Fibroblast of mammary gland (primary cell): ENCODE results near the gene S1PR3.

Source experiments
- DNase-seq: peaks from one replicate; pipeline ENCODE4 v3.0.0-alpha.2; 2010; ENCODE audit warnings: low read depth
- H3K4me3 ChIP-seq: 2 replicates; pipeline ENCODE4 v1.5.1; 2011; ENCODE audit warnings: low read depth, mild to moderate bottlenecking, low read length, moderate library complexity; ENCODE audit not compliant: control insufficient read depth
- TF ChIP-seq, protein P1 (sequence below): conservative IDR thresholded peaks from 2 replicates; pipeline ENCODE4 v1.5.1; 2011; ENCODE audit warnings: low read depth, low read length, inconsistent platforms; ENCODE audit not compliant: control insufficient read depth, insufficient read depth

Gene S1PR3

GRCh38 chr9:88990041-88990728 is 1.1 kb upstream of the S1PR3 start:
- TF ChIP-seq, protein P1, sequence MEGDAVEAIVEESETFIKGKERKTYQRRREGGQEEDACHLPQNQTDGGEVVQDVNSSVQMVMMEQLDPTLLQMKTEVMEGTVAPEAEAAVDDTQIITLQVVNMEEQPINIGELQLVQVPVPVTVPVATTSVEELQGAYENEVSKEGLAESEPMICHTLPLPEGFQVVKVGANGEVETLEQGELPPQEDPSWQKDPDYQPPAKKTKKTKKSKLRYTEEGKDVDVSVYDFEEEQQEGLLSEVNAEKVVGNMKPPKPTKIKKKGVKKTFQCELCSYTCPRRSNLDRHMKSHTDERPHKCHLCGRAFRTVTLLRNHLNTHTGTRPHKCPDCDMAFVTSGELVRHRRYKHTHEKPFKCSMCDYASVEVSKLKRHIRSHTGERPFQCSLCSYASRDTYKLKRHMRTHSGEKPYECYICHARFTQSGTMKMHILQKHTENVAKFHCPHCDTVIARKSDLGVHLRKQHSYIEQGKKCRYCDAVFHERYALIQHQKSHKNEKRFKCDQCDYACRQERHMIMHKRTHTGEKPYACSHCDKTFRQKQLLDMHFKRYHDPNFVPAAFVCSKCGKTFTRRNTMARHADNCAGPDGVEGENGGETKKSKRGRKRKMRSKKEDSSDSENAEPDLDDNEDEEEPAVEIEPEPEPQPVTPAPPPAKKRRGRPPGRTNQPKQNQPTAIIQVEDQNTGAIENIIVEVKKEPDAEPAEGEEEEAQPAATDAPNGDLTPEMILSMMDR, result no peak
- DNase-seq, result no peak
- H3K4me3 ChIP-seq, result no peak overlapping the region

DNA sequence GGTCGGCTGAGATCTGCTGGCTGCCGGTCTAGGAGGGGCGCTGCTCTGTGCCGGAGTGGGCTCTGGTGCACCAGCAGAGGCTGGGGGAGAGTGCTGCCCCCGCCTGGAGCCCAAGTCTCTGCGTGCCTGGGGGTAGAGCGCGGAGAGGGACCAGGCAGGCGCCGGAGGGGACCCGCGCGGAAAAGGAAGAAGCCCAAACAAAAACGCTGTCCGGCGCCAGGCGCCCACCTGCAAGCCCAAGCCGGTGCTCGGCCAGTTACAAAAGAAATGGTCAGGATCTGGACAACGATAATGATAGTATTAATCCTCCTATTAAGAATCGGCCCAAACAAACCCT is 571 bp upstream of the S1PR3 start:
- TF ChIP-seq, protein P1, result no peak

DNA sequence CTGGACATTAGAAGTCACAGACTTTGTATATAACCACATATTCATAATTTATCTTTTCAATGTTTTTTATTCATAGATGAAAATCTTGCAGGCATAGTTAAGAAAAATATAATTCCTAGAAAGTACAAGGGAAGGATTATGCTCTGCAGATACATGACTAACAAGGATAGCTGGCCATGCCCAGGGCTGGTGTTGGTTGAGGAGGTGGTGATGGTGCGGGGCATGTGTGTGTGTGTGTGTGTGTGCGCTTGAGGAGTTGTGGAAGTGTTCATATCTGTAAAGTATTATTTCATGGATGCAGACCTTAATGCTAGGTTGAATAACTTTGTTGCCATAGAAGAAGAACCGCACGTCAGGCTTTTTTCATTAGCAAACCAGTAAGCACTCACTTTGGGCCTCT is 1.3 kb downstream of the S1PR3 start:
- TF ChIP-seq, protein P1, result no peak
- peak overlapping the region; percentile 97 for H3K4me3 ChIP-seq
- DNase-seq, result peak; percentile 54

More for the DNA sequence above, 571 bp upstream of the S1PR3 start:
- H3K4me3 ChIP-seq, result peak overlapping the region; percentile 97
- DNase-seq, result no peak

- no peak for DNase-seq
- peak overlapping the region; percentile 97 for H3K4me3 ChIP-seq
- TF ChIP-seq, protein P1, result no peak
Measured at GRCh38 chr9:88993327-88993726, 2.1 kb downstream of the S1PR3 start.

DNA sequence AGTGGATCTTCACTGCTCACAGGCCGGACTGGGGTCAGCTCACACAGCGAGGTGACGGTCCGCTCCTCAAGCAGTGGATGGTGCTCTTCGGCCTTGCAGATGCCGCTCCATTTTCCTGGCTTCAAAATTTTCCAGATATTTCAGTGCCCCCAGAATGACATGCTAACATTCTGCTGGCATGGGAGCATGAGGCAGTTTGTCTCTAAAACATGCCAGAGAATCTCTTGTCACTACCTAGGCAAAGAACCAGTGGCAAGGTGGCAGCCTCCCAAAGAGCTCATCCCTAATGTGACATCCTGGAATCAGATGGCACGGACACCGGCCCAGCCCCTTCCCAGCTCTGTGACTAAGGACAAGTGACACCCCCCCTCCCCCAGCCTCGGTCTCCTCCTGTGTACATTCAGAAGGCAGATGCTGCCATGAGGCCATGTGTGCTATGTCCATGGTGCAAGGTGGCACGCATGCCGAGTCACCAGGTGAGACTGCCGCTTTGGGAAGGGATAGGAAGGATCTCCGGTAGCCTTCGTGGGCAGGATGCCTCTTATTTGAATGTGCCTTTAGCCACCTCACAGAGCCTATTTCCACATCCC is 2.7 kb downstream of the S1PR3 start:
- DNase-seq, result no peak
- TF ChIP-seq, protein P1, result no peak
- H3K4me3 ChIP-seq, result peak overlapping the region; percentile 97

- H3K4me3 ChIP-seq, result peak overlapping the region; percentile 17
- peak; percentile 72 for DNase-seq
- TF ChIP-seq, protein P1, result no peak
Measured at GRCh38 chr9:88994469-88995199, 3.4 kb downstream of the S1PR3 start.
